PFSK-1 (cell line): ENCODE data around the gene IGF2R.

Experiments
- FOXP2 ChIP-seq: optimal IDR thresholded peaks from 2 replicates; pipeline ENCODE3; 2011; ENCODE audit warnings: borderline replicate concordance, control low read depth, inconsistent platforms; ENCODE audit not compliant: insufficient read depth; ENCODE audit errors: extremely low read length, extremely low read depth
- POLR2AphosphoS5 ChIP-seq: IDR thresholded peaks from 2 replicates; pipeline ENCODE4 v1.6.1; 2012; ENCODE audit warnings: low read depth, mild to moderate bottlenecking, control low read depth, low read length, moderate library complexity
- SIN3A ChIP-seq: IDR thresholded peaks from 2 replicates; pipeline ENCODE4 v1.6.1; 2012; ENCODE audit warnings: mild to moderate bottlenecking, low read length, moderate library complexity, borderline replicate concordance; ENCODE audit not compliant: insufficient read depth
- TAF1 ChIP-seq: IDR thresholded peaks from 2 replicates; pipeline ENCODE4 v1.6.1; 2012; ENCODE audit warnings: low read length, control low read depth, borderline replicate concordance; ENCODE audit not compliant: insufficient read depth
- TF ChIP-seq, protein P1 (sequence below), 2 experiments: IDR thresholded peaks; 2 replicates each; pipeline versions ENCODE4 v1.6.1 to v1.8.0; 2011 to 2012; ENCODE audit warnings: low read depth in 2 of 2, low read length in 2 of 2, control low read depth in 1 of 2, inconsistent platforms in 1 of 2, mild to moderate bottlenecking in 1 of 2, moderate library complexity in 1 of 2; ENCODE audit not compliant: insufficient read depth in 1 of 2

Gene IGF2R

DNA sequence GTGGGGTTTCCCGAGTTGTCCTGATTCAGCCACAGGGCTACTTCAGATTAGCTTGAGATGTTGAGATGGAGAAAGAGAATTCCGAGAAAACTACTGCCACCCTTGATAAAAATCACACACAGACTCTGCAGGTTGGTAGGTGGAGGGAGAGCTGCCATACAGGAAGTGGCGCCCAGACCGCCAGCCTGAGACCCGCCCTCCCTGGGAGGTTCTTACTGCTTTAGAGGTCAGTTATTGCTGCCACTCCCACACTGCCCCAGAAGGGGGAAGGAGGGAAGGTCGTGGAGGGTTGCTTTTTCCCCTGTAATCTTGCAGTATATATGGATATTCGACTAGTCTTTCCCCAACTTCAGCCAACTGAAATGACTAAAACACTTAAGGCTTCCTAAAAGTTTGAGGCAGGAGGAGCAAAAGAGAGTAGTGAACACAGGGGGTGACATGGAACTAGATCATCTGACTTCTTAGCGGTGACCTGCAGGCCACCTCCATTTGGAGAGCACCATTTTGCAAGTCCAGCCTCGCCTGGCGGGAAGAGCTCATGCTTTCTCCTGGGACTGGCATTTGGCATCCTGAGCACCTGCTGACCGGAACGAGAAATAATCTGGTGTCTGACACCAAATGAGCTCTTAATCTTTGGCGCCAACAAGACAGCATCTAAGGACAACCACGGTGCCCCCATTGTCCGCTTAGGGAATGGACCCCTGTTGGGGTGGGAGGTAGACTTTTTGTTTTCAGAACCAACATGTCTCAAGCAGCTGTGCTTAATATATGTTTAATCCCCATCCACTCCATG, 117.0 kb downstream of the IGF2R start:
- TF ChIP-seq FOXP2 (no peak), POLR2AphosphoS5 (no peak), TAF1 (no peak), SIN3A (no peak)
- TF ChIP-seq, protein P1, sequence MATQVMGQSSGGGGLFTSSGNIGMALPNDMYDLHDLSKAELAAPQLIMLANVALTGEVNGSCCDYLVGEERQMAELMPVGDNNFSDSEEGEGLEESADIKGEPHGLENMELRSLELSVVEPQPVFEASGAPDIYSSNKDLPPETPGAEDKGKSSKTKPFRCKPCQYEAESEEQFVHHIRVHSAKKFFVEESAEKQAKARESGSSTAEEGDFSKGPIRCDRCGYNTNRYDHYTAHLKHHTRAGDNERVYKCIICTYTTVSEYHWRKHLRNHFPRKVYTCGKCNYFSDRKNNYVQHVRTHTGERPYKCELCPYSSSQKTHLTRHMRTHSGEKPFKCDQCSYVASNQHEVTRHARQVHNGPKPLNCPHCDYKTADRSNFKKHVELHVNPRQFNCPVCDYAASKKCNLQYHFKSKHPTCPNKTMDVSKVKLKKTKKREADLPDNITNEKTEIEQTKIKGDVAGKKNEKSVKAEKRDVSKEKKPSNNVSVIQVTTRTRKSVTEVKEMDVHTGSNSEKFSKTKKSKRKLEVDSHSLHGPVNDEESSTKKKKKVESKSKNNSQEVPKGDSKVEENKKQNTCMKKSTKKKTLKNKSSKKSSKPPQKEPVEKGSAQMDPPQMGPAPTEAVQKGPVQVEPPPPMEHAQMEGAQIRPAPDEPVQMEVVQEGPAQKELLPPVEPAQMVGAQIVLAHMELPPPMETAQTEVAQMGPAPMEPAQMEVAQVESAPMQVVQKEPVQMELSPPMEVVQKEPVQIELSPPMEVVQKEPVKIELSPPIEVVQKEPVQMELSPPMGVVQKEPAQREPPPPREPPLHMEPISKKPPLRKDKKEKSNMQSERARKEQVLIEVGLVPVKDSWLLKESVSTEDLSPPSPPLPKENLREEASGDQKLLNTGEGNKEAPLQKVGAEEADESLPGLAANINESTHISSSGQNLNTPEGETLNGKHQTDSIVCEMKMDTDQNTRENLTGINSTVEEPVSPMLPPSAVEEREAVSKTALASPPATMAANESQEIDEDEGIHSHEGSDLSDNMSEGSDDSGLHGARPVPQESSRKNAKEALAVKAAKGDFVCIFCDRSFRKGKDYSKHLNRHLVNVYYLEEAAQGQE (IDR thresholded peaks at IDR 0.05; ENCODE audit: insufficient read depth in 1 of 2, low read depth in 2 of 2, low read length in 2 of 2) = no peak

DNA sequence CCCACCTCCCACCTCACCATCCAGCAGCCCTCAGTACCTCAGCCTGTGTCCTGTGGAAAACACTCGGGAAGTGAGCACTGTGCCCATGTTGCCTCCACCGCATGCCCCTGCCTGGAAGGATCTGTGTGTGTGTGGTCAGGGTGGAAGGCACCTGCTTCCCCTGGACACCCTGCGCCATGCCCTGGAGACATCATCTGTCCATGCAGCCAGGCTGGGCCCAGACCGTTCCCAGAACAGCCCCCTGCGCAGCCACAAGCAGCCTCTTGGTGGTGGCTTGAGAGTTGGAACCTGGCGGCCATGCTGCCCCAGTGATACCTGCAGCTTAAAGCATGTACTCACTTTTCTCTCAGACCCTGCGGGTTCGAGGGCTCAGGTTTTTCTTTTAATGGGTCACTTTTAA, 117.9 kb downstream of the IGF2R start:
- TF ChIP-seq POLR2AphosphoS5 (no peak), SIN3A (no peak), FOXP2 (no peak), TAF1 (no peak)
- TF ChIP-seq, protein P1 (IDR thresholded peaks at IDR 0.05; ENCODE audit: insufficient read depth in 1 of 2, low read depth in 2 of 2, low read length in 2 of 2) = no peak

GRCh38 chr6:160088069-160088783, 119.3 kb downstream of the IGF2R start:
- no peak for TF ChIP-seq FOXP2
- TF ChIP-seq TAF1 = no peak
- no peak for TF ChIP-seq POLR2AphosphoS5
- TF ChIP-seq, protein P1 (IDR thresholded peaks at IDR 0.05; ENCODE audit: insufficient read depth in 1 of 2, low read depth in 2 of 2, low read length in 2 of 2) = no peak
- no peak for TF ChIP-seq SIN3A

- TF ChIP-seq SIN3A (no peak), POLR2AphosphoS5 (no peak), FOXP2 (no peak), TAF1 (no peak)
- TF ChIP-seq, protein P1 (IDR thresholded peaks at IDR 0.05; ENCODE audit: insufficient read depth in 1 of 2, low read depth in 2 of 2, low read length in 2 of 2) = no peak
Measured at GRCh38 chr6:160088784-160089533, 120.1 kb downstream of the IGF2R start.
